GM13976 (cell line): ENCODE measurements around the gene HMGCLL1.

Source experiments
- DNase-seq: peaks from one replicate; pipeline ENCODE4 v3.0.0; 2012; ENCODE audit warnings: low spot score
- CTCF ChIP-seq: IDR thresholded peaks from 2 replicates; pipeline ENCODE4 v1.5.1; 2012; ENCODE audit warnings: borderline replicate concordance, mild to moderate bottlenecking; ENCODE audit not compliant: insufficient read depth; ENCODE audit errors: extremely low read depth, missing control alignments, control extremely low read depth
- in situ Hi-C: fragments of 300-500 bp; cut with MboI; formaldehyde crosslinking; loops from one replicate; pipeline ENCODE4 v1.12.0; 2022; ENCODE audit warnings: low sequenced_read_pairs, mixed read lengths, inconsistent platforms; ENCODE audit not compliant: unreplicated experiment

Gene HMGCLL1

GRCh38 chr6:55410674-55411073 lies 168.3 kb downstream of the HMGCLL1 start:
- no peak for TF ChIP-seq CTCF
- in situ Hi-C loops = no loop called here
- no peak for DNase-seq

- TF ChIP-seq CTCF = no peak
- in situ Hi-C loops = no loop called here
Observed at GRCh38 chr6:55405474-55406235, 173.3 kb downstream of the HMGCLL1 start.

GRCh38 chr6:55399351-55399750 lies 179.6 kb downstream of the HMGCLL1 start:
- DNase-seq = no peak
- no peak for TF ChIP-seq CTCF
- in situ Hi-C loops = no loop called here

More at GRCh38 chr6:55405474-55406235, 173.3 kb downstream of the HMGCLL1 start:
- no peak for DNase-seq

- in situ Hi-C loops = no loop called here
- no peak for DNase-seq
- TF ChIP-seq CTCF = no peak
Observed at GRCh38 chr6:55397986-55398385, 181.0 kb downstream of the HMGCLL1 start.

GRCh38 chr6:55395871-55396270 lies 183.1 kb downstream of the HMGCLL1 start:
- TF ChIP-seq CTCF = no peak
- no peak for DNase-seq
- in situ Hi-C loops = no loop called here

- in situ Hi-C loops = no loop called here
- DNase-seq = no peak
Observed at GRCh38 chr6:55388211-55388610, 190.8 kb downstream of the HMGCLL1 start.

More at GRCh38 chr6:55388211-55388610, 190.8 kb downstream of the HMGCLL1 start:
- no peak for TF ChIP-seq CTCF
